Thyroid gland (tissue), 4 donors: Measurements from ENCODE around the gene ECSIT. TPM values are rescaled to one million over a fixed set of nuclear protein-coding genes. Genes with fewer than 3 reads are reported as not detected.
"Not testable (repeated sequence)": the region's sequence is repeated elsewhere in the genome, so short reads cannot be mapped to it uniquely, and the experiment has no call there.

Experiments
- DNase-seq, 2 donors: peaks; one replicate each; pipeline ENCODE4 v3.0.0-alpha.2; 2019
- H3K27ac ChIP-seq, 3 donors: fragments of 200-600 bp; sonication (generic); 1 replicate in 2 of 3; 2 replicates in 1 of 3; pipeline ENCODE4 v1.5.1; 2016 to 2019; ENCODE audit warnings: mild to moderate bottlenecking in 1 of 3, moderate library complexity in 1 of 3
- H3K27me3 ChIP-seq: fragments of 200-600 bp; sonication (generic); one replicate; pipeline ENCODE4 v1.5.1; 2019
- H3K36me3 ChIP-seq, 2 donors: fragments of 200-600 bp; sonication (generic); one replicate each; pipeline ENCODE4 v1.5.1; 2016 to 2019
- H3K4me1 ChIP-seq, 2 donors: fragments of 200-600 bp; sonication (generic); one replicate each; pipeline ENCODE4 v1.5.1; 2017 to 2019
- H3K4me3 ChIP-seq, 3 donors: fragments of 200-600 bp; sonication (generic); replicated peaks in 1 of 3; 1 replicate in 2 of 3; 2 replicates in 1 of 3; pipeline ENCODE4 v1.5.1; 2016; ENCODE audit warnings: mild to moderate bottlenecking in 1 of 3
- H3K9me3 ChIP-seq: fragments of 200-600 bp; sonication (generic); one replicate; pipeline ENCODE4 v1.5.1; 2017
- CTCF ChIP-seq, 6 experiments: fragments of 200-600 bp in 3 of 6; fragments of 450-650 bp in 3 of 6; sonication (generic) in 3 of 6; IDR thresholded peaks; one replicate each; pipeline ENCODE4 v1.5.1; 2016 to 2019; ENCODE audit warnings: antibody characterized with exemption in 6 of 6, mild to moderate bottlenecking in 2 of 6, inconsistent platforms in 1 of 6, moderate library complexity in 1 of 6
- POLR2A ChIP-seq, 2 donors: fragments of 450-650 bp; IDR thresholded peaks; one replicate each; pipeline ENCODE4 v1.6.1; 2017; ENCODE audit warnings: antibody characterized with exemption in 2 of 2, mild to moderate bottlenecking in 2 of 2, moderate library complexity in 1 of 2
- WGBS, 2 donors: methylation state at CpG; one replicate each; pipeline ENCODE4 v1.1.5; 2017; 5-methylcytosine and 5-hydroxymethylcytosine counted together
- intact Hi-C: fragments of 100-400 bp; cut with DNase I; formaldehyde crosslinking; loops from one replicate; pipeline ENCODE4 v1.15.1; 2023
- total RNA-seq, 4 donors: library from RNA; depleted of rRNA; stranded (reverse); fragments of >200 nt; gene quantifications; one replicate each; pipeline ENCODE4 v1.2.3, GENCODE V29; 2016

The ECSIT gene
- total RNA-seq, 4 donors from 2014 or later, result 36.5 to 77.5 (median 68.9) TPM

- no peaks in the 10 kb centered on the region for H3K36me3 ChIP-seq
- no peaks in the 10 kb centered on the region for H3K9me3 ChIP-seq
- intact Hi-C loops, result no loop called here
- no peak overlapping the region for H3K27ac ChIP-seq
- H3K4me1 ChIP-seq, result peaks cover 0 to 17% of the 10 kb centered on the region in 2 donors
- H3K27me3 ChIP-seq, result peaks cover 16% of the 10 kb centered on the region
- no peak overlapping the region for H3K4me3 ChIP-seq
- WGBS, 2 donors, result 66 to 69% methylated on average over 7 to 8 of the region's 8 CpGs
- no peak for DNase-seq
- no peak for TF ChIP-seq CTCF (IDR thresholded peaks at IDR 0.05)
- TF ChIP-seq POLR2A (IDR thresholded peaks at IDR 0.05), result no peak
Measured at GRCh38 chr19:11475861-11476260, 53.1 kb downstream of the ECSIT start.

DNA sequence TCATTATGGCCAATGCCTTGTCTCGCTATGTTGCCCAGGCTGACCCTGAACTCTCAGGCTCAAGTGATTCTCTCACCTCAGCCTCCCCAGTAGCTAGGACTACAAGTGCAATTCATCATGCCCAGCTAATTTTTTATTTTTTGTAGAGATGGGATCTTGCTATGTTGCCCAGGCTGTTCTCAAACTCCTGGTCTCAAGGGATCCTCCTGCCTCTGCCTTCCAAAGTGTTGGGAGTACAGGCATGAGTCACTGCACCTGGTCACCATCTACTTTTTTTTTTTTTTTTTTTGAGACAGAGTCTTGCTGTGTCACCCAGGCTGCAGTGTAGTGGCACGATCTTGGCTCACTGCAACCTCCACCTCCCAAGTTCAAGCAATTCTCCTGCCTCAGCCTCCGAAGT is 53.6 kb downstream of the ECSIT start:
- 93 to 100% methylated on average over 3 of the region's 3 CpGs for WGBS, 2 donors
- DNase-seq, H3K27ac ChIP-seq, H3K9me3 ChIP-seq, intact Hi-C loops, H3K4me3 ChIP-seq, H3K36me3 ChIP-seq: not testable (repeated sequence)
- Histone ChIP-seq H3K4me1 (peaks cover 0 to 12% of the 10 kb centered on the region in 2 donors), H3K27me3 (peaks cover 11% of the 10 kb centered on the region)

DNA sequence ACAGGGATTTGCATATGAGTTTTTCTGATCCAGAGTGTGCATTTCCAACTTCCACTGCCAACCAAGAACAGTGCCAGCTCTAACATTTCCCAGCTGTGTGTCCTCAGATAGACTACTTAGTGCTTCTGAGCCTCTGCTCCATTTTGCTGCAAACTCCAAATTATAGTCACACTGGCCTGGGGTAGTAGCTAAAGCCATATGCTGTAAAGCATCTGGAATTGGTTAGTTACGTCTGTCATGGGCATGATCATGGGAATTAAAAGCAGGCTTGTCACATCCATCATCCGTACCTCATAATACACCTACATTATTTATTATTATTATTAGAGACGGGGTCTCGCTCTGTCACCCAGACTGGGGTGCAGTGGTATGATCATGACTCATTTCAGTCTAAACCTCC is 55.2 kb downstream of the ECSIT start:
- WGBS, 2 donors, result 83 to 86% methylated on average over 4 of the region's 4 CpGs
- H3K36me3 ChIP-seq, result no peaks in the 10 kb centered on the region
- intact Hi-C loops, result no loop called here

DNA sequence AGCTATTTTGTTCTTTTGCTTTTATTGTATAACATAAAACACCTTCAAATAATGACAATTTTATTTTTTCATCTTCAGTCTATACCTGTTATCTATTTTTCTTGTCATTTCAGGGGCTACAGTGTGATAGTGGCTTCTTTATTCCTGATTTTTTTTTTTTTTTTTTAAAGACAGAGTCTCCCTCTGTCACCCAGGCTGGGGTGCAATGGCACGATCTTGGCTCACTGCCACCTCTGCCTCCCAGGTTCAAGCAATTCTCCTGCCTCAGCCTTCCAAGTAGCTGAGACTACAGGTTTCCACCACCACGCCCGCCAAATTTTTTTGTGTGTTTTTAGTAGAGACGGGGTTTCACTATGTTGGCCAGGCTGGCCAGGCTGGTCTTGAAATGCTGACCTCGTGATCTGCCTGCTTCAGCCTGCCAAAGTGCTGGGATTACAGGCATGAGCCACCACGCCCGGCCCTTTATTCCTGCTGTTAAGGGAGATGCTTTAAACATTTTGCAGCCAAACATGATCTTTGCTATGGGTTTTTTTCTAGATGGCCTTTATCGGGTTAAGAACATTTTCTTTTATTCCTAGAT is 60.6 kb downstream of the ECSIT start:
- intact Hi-C loops, H3K27ac ChIP-seq, DNase-seq, H3K4me1 ChIP-seq, H3K4me3 ChIP-seq, H3K27me3 ChIP-seq, H3K36me3 ChIP-seq, H3K9me3 ChIP-seq: not testable (repeated sequence)
- 63 to 71% methylated on average over 8 of the region's 8 CpGs for WGBS, 2 donors

More for the DNA sequence above, 55.2 kb downstream of the ECSIT start:
- Histone ChIP-seq H3K4me1 (no peaks in the 10 kb centered on the region), H3K27me3 (no peaks in the 10 kb centered on the region), H3K4me3 (no peak overlapping the region), H3K9me3 (no peaks in the 10 kb centered on the region), H3K27ac (no peak overlapping the region)
- TF ChIP-seq CTCF (IDR thresholded peaks at IDR 0.05), result no peak
- TF ChIP-seq POLR2A (IDR thresholded peaks at IDR 0.05), result no peak
- no peak for DNase-seq

DNA sequence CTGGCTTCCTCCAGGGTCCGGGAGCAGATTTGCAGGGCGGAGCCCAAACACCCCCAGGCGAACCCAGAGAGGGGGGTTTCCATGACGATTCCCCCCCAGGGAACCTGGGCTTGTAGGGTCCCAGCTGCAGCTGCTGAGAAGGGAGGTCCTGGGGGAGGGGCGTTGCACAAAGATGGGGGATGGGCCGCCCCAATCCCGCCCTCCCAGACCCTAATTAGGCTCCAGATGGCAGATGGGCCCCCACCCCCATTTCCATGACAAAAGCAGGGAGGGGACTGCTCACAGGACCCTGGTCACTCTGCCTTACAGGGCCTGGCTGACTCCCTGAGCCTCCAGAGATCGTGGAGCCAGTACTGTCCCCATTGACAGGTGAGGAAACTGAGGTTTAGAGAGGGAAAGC is 63.3 kb downstream of the ECSIT start:
- no peaks in the 10 kb centered on the region for H3K4me1 ChIP-seq
- H3K27me3 ChIP-seq, result no peaks in the 10 kb centered on the region
- H3K9me3 ChIP-seq, result no peaks in the 10 kb centered on the region
- 39 to 60% methylated on average over 2 to 8 of the region's 8 CpGs for WGBS, 2 donors
- no peak overlapping the region for H3K4me3 ChIP-seq
- H3K27ac ChIP-seq, result no peak overlapping the region
- TF ChIP-seq CTCF (IDR thresholded peaks at IDR 0.05) (no peak), POLR2A (IDR thresholded peaks at IDR 0.05) (no peak)
- H3K36me3 ChIP-seq, result no peaks in the 10 kb centered on the region
- no peak for DNase-seq
- intact Hi-C loops, result no loop called here

GRCh38 chr19:11464333-11465265 is 64.3 kb downstream of the ECSIT start:
- H3K9me3 ChIP-seq, result no peaks in the 10 kb centered on the region
- H3K27ac ChIP-seq, result no peak overlapping the region
- H3K4me1 ChIP-seq, result no peaks in the 10 kb centered on the region
- H3K36me3 ChIP-seq, result no peaks in the 10 kb centered on the region
- H3K4me3 ChIP-seq, result no peak overlapping the region
- TF ChIP-seq CTCF (IDR thresholded peaks at IDR 0.05) (no peak), POLR2A (IDR thresholded peaks at IDR 0.05) (no peak)
- intact Hi-C loops, result no loop called here
- WGBS, 2 donors, result 87 to 90% methylated on average over 11 of the region's 11 CpGs
- no peak for DNase-seq
- H3K27me3 ChIP-seq, result no peaks in the 10 kb centered on the region
